ENCODE results near the gene RMRP. TPM values are rescaled to one million over a fixed set of nuclear protein-coding genes. Genes with fewer than 3 reads are reported as not detected.

Gene RMRP
- total and polyA plus RNA-seq, 4 donors: 44.8 to 39,735 (median 15,277) TPM

- Histone ChIP-seq H3K27ac (ENCODE audit: low read depth in 1 of 2, low read length in 1 of 2) (no peak overlapping the region), H3K4me1 (ENCODE audit: control insufficient read depth in 5 of 5, insufficient read depth in 5 of 5, low read length in 5 of 5) (no peaks in the 10 kb centered on the region), H3K9me3 (ENCODE audit: control insufficient read depth in 4 of 4, insufficient read depth in 3 of 4, low read length in 3 of 4) (no peaks in the 10 kb centered on the region), H3K9ac (ENCODE audit: insufficient read depth in 1 of 2, low read length in 2 of 2) (no peak overlapping the region), H3K4me3 (no peak overlapping the region), H3K27me3 (ENCODE audit: control insufficient read depth in 3 of 3, insufficient read depth in 3 of 3, low read length in 2 of 3) (no peaks in the 10 kb centered on the region), H3K36me3 (ENCODE audit: control insufficient read depth in 4 of 4, insufficient read depth in 4 of 4, low read length in 4 of 4) (peaks cover 36 to 75% (median 71%) of the 10 kb centered on the region in 4 donors)
- 78 to 95% methylated on average over 8 of the region's 8 CpGs for WGBS, 2 donors
- no peak for TF ChIP-seq CTCF (IDR thresholded peaks at IDR 0.05; ENCODE audit: control extremely low read depth, extremely low read depth)
- ATAC-seq (ENCODE audit: insufficient read depth, low FRiP score) (no peak), DNase-seq (no peak)
Measured at GRCh38 chr9:35705372-35705771, 47.6 kb upstream of the RMRP start.

GRCh38 chr9:35703906-35704672 is 46.3 kb upstream of the RMRP start:
- TF ChIP-seq CTCF (IDR thresholded peaks at IDR 0.05; ENCODE audit: control extremely low read depth, extremely low read depth): no peak
- Histone ChIP-seq H3K4me1 (ENCODE audit: control insufficient read depth in 5 of 5, insufficient read depth in 5 of 5, low read length in 5 of 5) (no peaks in the 10 kb centered on the region), H3K9me3 (ENCODE audit: control insufficient read depth in 4 of 4, insufficient read depth in 3 of 4, low read length in 3 of 4) (no peaks in the 10 kb centered on the region), H3K36me3 (ENCODE audit: control insufficient read depth in 4 of 4, insufficient read depth in 4 of 4, low read length in 4 of 4) (peaks cover 47 to 87% (median 80%) of the 10 kb centered on the region in 4 donors), H3K27me3 (ENCODE audit: control insufficient read depth in 3 of 3, insufficient read depth in 3 of 3, low read length in 2 of 3) (no peaks in the 10 kb centered on the region), H3K27ac (ENCODE audit: low read depth in 1 of 2, low read length in 1 of 2) (no peak overlapping the region), H3K4me3 (no peak overlapping the region), H3K9ac (ENCODE audit: insufficient read depth in 1 of 2, low read length in 2 of 2) (no peak overlapping the region)
- 95 to 96% methylated on average over 26 of the region's 26 CpGs for WGBS, 2 donors
- DNase-seq (no peak), ATAC-seq (ENCODE audit: insufficient read depth, low FRiP score) (no peak)

- Histone ChIP-seq H3K4me3 (no peak overlapping the region), H3K9ac (ENCODE audit: insufficient read depth in 1 of 2, low read length in 2 of 2) (no peak overlapping the region), H3K4me1 (ENCODE audit: control insufficient read depth in 5 of 5, insufficient read depth in 5 of 5, low read length in 5 of 5) (no peaks in the 10 kb centered on the region), H3K36me3 (ENCODE audit: control insufficient read depth in 4 of 4, insufficient read depth in 4 of 4, low read length in 4 of 4) (peaks cover 54 to 88% (median 87%) of the 10 kb centered on the region in 4 donors), H3K9me3 (ENCODE audit: control insufficient read depth in 4 of 4, insufficient read depth in 3 of 4, low read length in 3 of 4) (no peaks in the 10 kb centered on the region), H3K27ac (ENCODE audit: low read depth in 1 of 2, low read length in 1 of 2) (no peak overlapping the region), H3K27me3 (ENCODE audit: control insufficient read depth in 3 of 3, insufficient read depth in 3 of 3, low read length in 2 of 3) (no peaks in the 10 kb centered on the region)
- DNase-seq (no peak), ATAC-seq (ENCODE audit: insufficient read depth, low FRiP score) (no peak)
- 92 to 93% methylated on average over 7 of the region's 7 CpGs for WGBS, 2 donors
- no peak for TF ChIP-seq CTCF (IDR thresholded peaks at IDR 0.05; ENCODE audit: control extremely low read depth, extremely low read depth)
Measured at GRCh38 chr9:35702696-35703095, 44.9 kb upstream of the RMRP start.

Measured in lung (tissue), 12 donors.